Gastroesophageal sphincter (tissue), 3 donors: ENCODE measurements around the gene ZCCHC14.

ENCODE experiments used
- CTCF ChIP-seq, 4 experiments: fragments of 200-600 bp in 2 of 4; fragments of 450-650 bp in 2 of 4; sonication (generic) in 1 of 4; IDR thresholded peaks; one replicate each; pipeline ENCODE4 v1.5.1; 2017 to 2019; ENCODE audit warnings: antibody characterized with exemption in 4 of 4, mild to moderate bottlenecking in 2 of 4, moderate library complexity in 2 of 4
- EP300 ChIP-seq: sonication (generic); formaldehyde crosslinking; IDR thresholded peaks from one replicate; pipeline ENCODE4 v1.6.1; 2017; ENCODE audit warnings: antibody characterized with exemption, mild to moderate bottlenecking
- POLR2A ChIP-seq, 2 donors: fragments of 450-650 bp; IDR thresholded peaks; one replicate each; pipeline ENCODE4 v1.6.1; 2017; ENCODE audit warnings: antibody characterized with exemption in 2 of 2, mild to moderate bottlenecking in 2 of 2, moderate library complexity in 1 of 2

- TF ChIP-seq CTCF (IDR thresholded peaks at IDR 0.05), result no peak
- TF ChIP-seq POLR2A (IDR thresholded peaks at IDR 0.05), result no peak
- no peak for TF ChIP-seq EP300
Observed at GRCh38 chr16:87409153-87409552, 83.7 kb downstream of the ZCCHC14 start.
